Measurements from ENCODE around the gene UGT2B28.
"Not testable (repeated sequence)": the region's sequence is repeated elsewhere in the genome, so short reads cannot be mapped to it uniquely, and the experiment has no call there.

Gene UGT2B28

DNA sequence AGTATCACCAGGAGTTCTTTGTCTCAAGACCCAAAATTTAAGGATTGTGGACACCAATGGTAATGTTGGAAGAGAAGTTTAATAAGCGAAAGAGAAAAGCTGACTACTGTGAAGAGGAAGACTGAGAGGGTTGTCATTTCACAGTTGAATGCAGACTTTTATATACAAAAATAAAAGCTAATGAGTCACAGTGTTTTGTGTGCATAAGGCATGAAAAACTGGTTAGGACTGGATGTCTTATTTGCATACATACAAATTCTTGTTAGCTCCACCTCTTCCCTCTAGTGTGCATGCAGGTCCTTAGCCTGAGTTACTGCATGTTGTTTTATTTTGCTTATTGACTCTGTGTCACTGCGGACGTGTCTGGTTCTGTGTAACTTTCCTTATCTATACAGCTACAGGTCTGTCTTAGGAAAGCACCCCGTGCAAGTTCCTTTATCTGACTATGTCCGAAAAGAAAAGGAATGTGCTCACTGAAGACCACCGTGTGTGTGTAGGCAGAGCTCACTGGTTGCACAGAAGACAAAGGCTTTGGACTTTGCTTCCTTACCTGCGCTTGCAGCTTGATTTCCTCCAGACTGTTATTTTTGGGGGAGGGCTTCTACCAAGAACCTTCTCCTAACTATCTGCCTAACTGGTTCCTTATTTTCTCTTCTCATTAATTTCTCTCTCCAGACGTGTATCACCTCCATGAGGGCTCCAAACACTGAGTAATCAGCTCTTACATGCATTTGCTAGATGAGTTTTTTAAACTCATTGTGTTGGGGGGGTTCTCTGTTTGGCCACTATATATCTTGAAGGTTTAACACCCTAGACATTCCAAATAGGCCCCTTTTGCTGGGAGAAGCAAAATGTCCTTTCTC lies 63.5 kb downstream of the UGT2B28 start:
- not testable (repeated sequence) for DNase-seq (ENCODE audit: low read depth)
